Measurements from ENCODE around the gene PCDHA6. TPM values are rescaled to one million over a fixed set of nuclear protein-coding genes. Genes with fewer than 3 reads are reported as not detected.
"Not testable (repeated sequence)": the region's sequence is repeated elsewhere in the genome, so short reads cannot be mapped to it uniquely, and the experiment has no call there.

Gene PCDHA6
- total and polyA plus RNA-seq, 2 donors (not counting 3 experiments of a cell fraction or from before 2014, with no cell fraction given) = 0.04 to 0.18 TPM

- POLR2A ChIA-PET = no interaction called here
- Histone ChIP-seq H4K20me1 (replicated peaks; ENCODE audit: control insufficient read depth, extremely low read depth, insufficient read depth, low read length) (no peaks in the 10 kb centered on the region), H3K27ac (ENCODE audit: insufficient read depth, low read depth, low read length) (no peak overlapping the region), H3K9me1 (replicated peaks; ENCODE audit: control insufficient read depth, extremely low read depth, insufficient read depth, low read length) (no peaks in the 10 kb centered on the region), H3K4me2 (ENCODE audit: insufficient read depth, low read length) (peak overlapping the region; percentile 25), H3K27me3 (ENCODE audit: control insufficient read depth in 2 of 2, insufficient read depth in 2 of 2, low read length in 2 of 2) (no peaks in the 10 kb centered on the region), H3K36me3 (ENCODE audit: control insufficient read depth in 2 of 2, extremely low read depth in 1 of 2, insufficient read depth in 2 of 2, low read length in 2 of 2) (no peaks in the 10 kb centered on the region), H3K9ac (replicated peaks; ENCODE audit: extremely low read depth, insufficient read depth, low read length) (no peak overlapping the region), H3K4me3 (replicated peaks in 1 of 3; ENCODE audit: insufficient read depth in 1 of 3, low read depth in 1 of 3, low read length in 3 of 3) (peak overlapping the region in 2 of 3 experiments; percentile 21 to 24), H2AFZ (ENCODE audit: low read depth, low read length) (no peak overlapping the region), H3K4me1 (ENCODE audit: control insufficient read depth, extremely low read depth, insufficient read depth, low read length) (no peaks in the 10 kb centered on the region), H3K79me2 (ENCODE audit: control insufficient read depth, insufficient read depth, low read length) (no peaks in the 10 kb centered on the region), H3K9me3 (replicated peaks; ENCODE audit: control insufficient read depth, insufficient read depth, low read length) (no peaks in the 10 kb centered on the region)
- CTCF ChIA-PET = no interaction called here
- DNase-seq (ENCODE audit: low read depth, low spot score) = peak; percentile 4
- intact Hi-C loops (cut with micrococcal nuclease) (no loop called here), dilution Hi-C loops (cut with MboI; ENCODE audit: extremely low pct_ligation_motif_present, low sequenced_read_pairs) (no loop called here)
- TF ChIP-seq MYC (IDR thresholded peaks at IDR 0.05; ENCODE audit: low read depth, low read length) = no peak
- TF ChIP-seq, protein P1, sequence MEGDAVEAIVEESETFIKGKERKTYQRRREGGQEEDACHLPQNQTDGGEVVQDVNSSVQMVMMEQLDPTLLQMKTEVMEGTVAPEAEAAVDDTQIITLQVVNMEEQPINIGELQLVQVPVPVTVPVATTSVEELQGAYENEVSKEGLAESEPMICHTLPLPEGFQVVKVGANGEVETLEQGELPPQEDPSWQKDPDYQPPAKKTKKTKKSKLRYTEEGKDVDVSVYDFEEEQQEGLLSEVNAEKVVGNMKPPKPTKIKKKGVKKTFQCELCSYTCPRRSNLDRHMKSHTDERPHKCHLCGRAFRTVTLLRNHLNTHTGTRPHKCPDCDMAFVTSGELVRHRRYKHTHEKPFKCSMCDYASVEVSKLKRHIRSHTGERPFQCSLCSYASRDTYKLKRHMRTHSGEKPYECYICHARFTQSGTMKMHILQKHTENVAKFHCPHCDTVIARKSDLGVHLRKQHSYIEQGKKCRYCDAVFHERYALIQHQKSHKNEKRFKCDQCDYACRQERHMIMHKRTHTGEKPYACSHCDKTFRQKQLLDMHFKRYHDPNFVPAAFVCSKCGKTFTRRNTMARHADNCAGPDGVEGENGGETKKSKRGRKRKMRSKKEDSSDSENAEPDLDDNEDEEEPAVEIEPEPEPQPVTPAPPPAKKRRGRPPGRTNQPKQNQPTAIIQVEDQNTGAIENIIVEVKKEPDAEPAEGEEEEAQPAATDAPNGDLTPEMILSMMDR (IDR thresholded peaks at IDR 0.05; ENCODE audit: extremely low read depth in 1 of 2, insufficient read depth in 1 of 2, low read depth in 1 of 2, low read length in 2 of 2) = peak; percentile 24 to 35
- peak; percentile 37 for FAIRE-seq
- no TSS peak for BruUV-seq (replicated peaks)
These were observed 26.3 kb upstream of the PCDHA6 start for GRCh38 chr5:140801494-140801841.

DNA sequence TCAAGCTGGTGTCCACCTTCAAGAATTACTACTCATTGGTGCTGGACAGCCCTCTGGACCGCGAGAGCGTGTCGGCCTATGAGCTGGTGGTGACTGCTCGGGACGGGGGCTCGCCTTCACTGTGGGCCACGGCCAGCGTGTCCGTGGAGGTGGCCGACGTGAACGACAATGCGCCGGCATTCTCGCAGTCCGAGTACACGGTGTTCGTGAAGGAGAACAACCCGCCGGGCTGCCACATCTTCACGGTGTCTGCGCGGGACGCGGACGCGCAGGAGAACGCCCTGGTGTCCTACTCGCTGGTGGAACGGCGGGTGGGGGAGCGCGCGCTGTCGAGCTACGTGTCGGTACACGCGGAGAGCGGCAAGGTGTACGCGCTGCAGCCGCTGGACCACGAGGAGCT is 25.4 kb upstream of the PCDHA6 start:
- H4K20me1 ChIP-seq (replicated peaks; ENCODE audit: control insufficient read depth, extremely low read depth, insufficient read depth, low read length); intact Hi-C loops (cut with micrococcal nuclease); H3K4me1 ChIP-seq (ENCODE audit: control insufficient read depth, extremely low read depth, insufficient read depth, low read length); FAIRE-seq; CTCF ChIA-PET; H3K4me3 ChIP-seq (replicated peaks in 1 of 3; ENCODE audit: insufficient read depth in 1 of 3, low read depth in 1 of 3, low read length in 3 of 3); H3K36me3 ChIP-seq (ENCODE audit: control insufficient read depth in 2 of 2, extremely low read depth in 1 of 2, insufficient read depth in 2 of 2, low read length in 2 of 2); DNase-seq (ENCODE audit: low read depth, low spot score); H2AFZ ChIP-seq (ENCODE audit: low read depth, low read length); H3K4me2 ChIP-seq (ENCODE audit: insufficient read depth, low read length); H3K9me1 ChIP-seq (replicated peaks; ENCODE audit: control insufficient read depth, extremely low read depth, insufficient read depth, low read length); H3K9me3 ChIP-seq (replicated peaks; ENCODE audit: control insufficient read depth, insufficient read depth, low read length); H3K27me3 ChIP-seq (ENCODE audit: control insufficient read depth in 2 of 2, insufficient read depth in 2 of 2, low read length in 2 of 2); H3K79me2 ChIP-seq (ENCODE audit: control insufficient read depth, insufficient read depth, low read length); dilution Hi-C loops (cut with MboI; ENCODE audit: extremely low pct_ligation_motif_present, low sequenced_read_pairs); H3K27ac ChIP-seq (ENCODE audit: insufficient read depth, low read depth, low read length); POLR2A ChIA-PET; H3K9ac ChIP-seq (replicated peaks; ENCODE audit: extremely low read depth, insufficient read depth, low read length); BruUV-seq (replicated peaks): not testable (repeated sequence)

Measured in endothelial cell of umbilical vein (primary cell).